Measurements from ENCODE around the gene TWNK. TPM values are rescaled to one million over a fixed set of nuclear protein-coding genes. Genes with fewer than 3 reads are reported as not detected.

TWNK gene
- total and polyA plus RNA-seq, 2 donors (not counting 3 experiments of a cell fraction or from before 2014, with no cell fraction given) = 5.6 to 10.9 TPM

- no peaks in the 10 kb centered on the region for H3K79me2 ChIP-seq (ENCODE audit: control insufficient read depth, insufficient read depth, low read length)
- no peak overlapping the region for H2AFZ ChIP-seq (ENCODE audit: low read depth, low read length)
- no peaks in the 10 kb centered on the region for H3K9me1 ChIP-seq (replicated peaks; ENCODE audit: control insufficient read depth, extremely low read depth, insufficient read depth, low read length)
- H3K27ac ChIP-seq (ENCODE audit: insufficient read depth, low read depth, low read length) = no peak overlapping the region
- no peak overlapping the region for H3K4me2 ChIP-seq (ENCODE audit: insufficient read depth, low read length)
- POLR2A ChIA-PET = no interaction called here
- no peaks in the 10 kb centered on the region for H3K4me1 ChIP-seq (ENCODE audit: control insufficient read depth, extremely low read depth, insufficient read depth, low read length)
- H3K36me3 ChIP-seq (ENCODE audit: control insufficient read depth in 2 of 2, extremely low read depth in 1 of 2, insufficient read depth in 2 of 2, low read length in 2 of 2) = peaks cover 13 to 16% of the 10 kb centered on the region in 2 experiments
- DNase-seq (ENCODE audit: low read depth, low spot score) = no peak
- BruUV-seq (replicated peaks) = no TSS peak
- no peaks in the 10 kb centered on the region for H3K9me3 ChIP-seq (replicated peaks; ENCODE audit: control insufficient read depth, insufficient read depth, low read length)
- H4K20me1 ChIP-seq (replicated peaks; ENCODE audit: control insufficient read depth, extremely low read depth, insufficient read depth, low read length) = no peaks in the 10 kb centered on the region
- TF ChIP-seq MYC (IDR thresholded peaks at IDR 0.05; ENCODE audit: low read depth, low read length) = no peak
- H3K9ac ChIP-seq (replicated peaks; ENCODE audit: extremely low read depth, insufficient read depth, low read length) = no peak overlapping the region
- no peak for FAIRE-seq
- no peak overlapping the region for H3K4me3 ChIP-seq (replicated peaks in 1 of 3; ENCODE audit: insufficient read depth in 1 of 3, low read depth in 1 of 3, low read length in 3 of 3)
- dilution Hi-C loops (cut with MboI; ENCODE audit: extremely low pct_ligation_motif_present, low sequenced_read_pairs) (no loop called here), intact Hi-C loops (cut with micrococcal nuclease) (no loop called here)
- no peaks in the 10 kb centered on the region for H3K27me3 ChIP-seq (ENCODE audit: control insufficient read depth in 2 of 2, insufficient read depth in 2 of 2, low read length in 2 of 2)
- CTCF ChIA-PET = interaction anchor here (1.3 kb wide), 1 partner anchor 75 kb away, joined by 3 read pairs; no protein-coding TSS in a partner anchor
Measured at GRCh38 chr10:100939763-100940344, 47.5 kb upstream of the TWNK start.

DNA sequence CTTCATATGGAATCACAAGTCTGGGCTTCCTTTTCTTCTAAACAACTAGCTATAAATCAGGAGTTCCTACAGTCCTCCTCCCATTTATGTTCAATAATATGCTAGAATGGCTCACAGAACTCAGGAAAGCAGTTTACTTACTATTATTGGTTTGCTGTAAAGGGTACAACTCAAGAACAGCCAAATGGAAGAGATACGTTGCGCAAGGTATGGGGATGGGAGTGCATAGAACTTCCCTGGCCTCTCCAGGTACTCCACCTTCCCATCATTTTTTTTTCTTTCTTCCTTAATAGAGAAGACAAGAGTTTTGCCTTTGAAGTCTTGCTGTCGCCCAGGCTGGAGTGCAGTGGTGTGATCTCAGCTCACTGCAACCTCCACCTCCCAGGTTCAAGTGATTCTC lies 45.1 kb upstream of the TWNK start:
- dilution Hi-C loops (cut with MboI; ENCODE audit: extremely low pct_ligation_motif_present, low sequenced_read_pairs) = no loop called here
- H3K4me3 ChIP-seq (replicated peaks in 1 of 3; ENCODE audit: insufficient read depth in 1 of 3, low read depth in 1 of 3, low read length in 3 of 3) = no peak overlapping the region
- POLR2A ChIA-PET = no interaction called here

More for the DNA sequence above, 45.1 kb upstream of the TWNK start:
- intact Hi-C loops (cut with micrococcal nuclease) = no loop called here
- H3K27me3 ChIP-seq (ENCODE audit: control insufficient read depth in 2 of 2, insufficient read depth in 2 of 2, low read length in 2 of 2) = no peaks in the 10 kb centered on the region
- H3K9ac ChIP-seq (replicated peaks; ENCODE audit: extremely low read depth, insufficient read depth, low read length) = no peak overlapping the region
- H3K27ac ChIP-seq (ENCODE audit: insufficient read depth, low read depth, low read length) = no peak overlapping the region
- no peaks in the 10 kb centered on the region for H3K9me3 ChIP-seq (replicated peaks; ENCODE audit: control insufficient read depth, insufficient read depth, low read length)
- H3K4me1 ChIP-seq (ENCODE audit: control insufficient read depth, extremely low read depth, insufficient read depth, low read length) = no peaks in the 10 kb centered on the region
- no peak overlapping the region for H2AFZ ChIP-seq (ENCODE audit: low read depth, low read length)
- no peak overlapping the region for H3K4me2 ChIP-seq (ENCODE audit: insufficient read depth, low read length)
- DNase-seq (ENCODE audit: low read depth, low spot score) (no peak), FAIRE-seq (no peak)
- H4K20me1 ChIP-seq (replicated peaks; ENCODE audit: control insufficient read depth, extremely low read depth, insufficient read depth, low read length) = no peaks in the 10 kb centered on the region
- no peaks in the 10 kb centered on the region for H3K9me1 ChIP-seq (replicated peaks; ENCODE audit: control insufficient read depth, extremely low read depth, insufficient read depth, low read length)
- BruUV-seq (replicated peaks) = no TSS peak
- peaks cover 19 to 23% of the 10 kb centered on the region in 2 experiments for H3K36me3 ChIP-seq (ENCODE audit: control insufficient read depth in 2 of 2, extremely low read depth in 1 of 2, insufficient read depth in 2 of 2, low read length in 2 of 2)
- no peaks in the 10 kb centered on the region for H3K79me2 ChIP-seq (ENCODE audit: control insufficient read depth, insufficient read depth, low read length)
- no peak for TF ChIP-seq POLR2A (IDR thresholded peaks at IDR 0.05; ENCODE audit: low read depth, low read length)
- no peak for TF ChIP-seq GATA2 (IDR thresholded peaks at IDR 0.05; ENCODE audit: insufficient read depth, insufficient read length, low read depth, low read length)
- TF ChIP-seq POLR2AphosphoS5 (IDR thresholded peaks at IDR 0.05; ENCODE audit: insufficient read depth, low read depth, low read length) = no peak
- no peak for TF ChIP-seq EZH2 (IDR thresholded peaks at IDR 0.05; ENCODE audit: borderline replicate concordance, low read depth, low read length, severe bottlenecking)
- no peak for TF ChIP-seq JUN (IDR thresholded peaks at IDR 0.05; ENCODE audit: borderline replicate concordance, insufficient read depth, insufficient read length, low read depth)
- no peak for TF ChIP-seq MYC (IDR thresholded peaks at IDR 0.05; ENCODE audit: low read depth, low read length)
- TF ChIP-seq MAX (IDR thresholded peaks at IDR 0.05; ENCODE audit: insufficient read depth, insufficient read length) = no peak
- no peak for TF ChIP-seq FOS (IDR thresholded peaks at IDR 0.05; ENCODE audit: borderline replicate concordance, insufficient read depth, low read length)
- TF ChIP-seq, protein P1, sequence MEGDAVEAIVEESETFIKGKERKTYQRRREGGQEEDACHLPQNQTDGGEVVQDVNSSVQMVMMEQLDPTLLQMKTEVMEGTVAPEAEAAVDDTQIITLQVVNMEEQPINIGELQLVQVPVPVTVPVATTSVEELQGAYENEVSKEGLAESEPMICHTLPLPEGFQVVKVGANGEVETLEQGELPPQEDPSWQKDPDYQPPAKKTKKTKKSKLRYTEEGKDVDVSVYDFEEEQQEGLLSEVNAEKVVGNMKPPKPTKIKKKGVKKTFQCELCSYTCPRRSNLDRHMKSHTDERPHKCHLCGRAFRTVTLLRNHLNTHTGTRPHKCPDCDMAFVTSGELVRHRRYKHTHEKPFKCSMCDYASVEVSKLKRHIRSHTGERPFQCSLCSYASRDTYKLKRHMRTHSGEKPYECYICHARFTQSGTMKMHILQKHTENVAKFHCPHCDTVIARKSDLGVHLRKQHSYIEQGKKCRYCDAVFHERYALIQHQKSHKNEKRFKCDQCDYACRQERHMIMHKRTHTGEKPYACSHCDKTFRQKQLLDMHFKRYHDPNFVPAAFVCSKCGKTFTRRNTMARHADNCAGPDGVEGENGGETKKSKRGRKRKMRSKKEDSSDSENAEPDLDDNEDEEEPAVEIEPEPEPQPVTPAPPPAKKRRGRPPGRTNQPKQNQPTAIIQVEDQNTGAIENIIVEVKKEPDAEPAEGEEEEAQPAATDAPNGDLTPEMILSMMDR (IDR thresholded peaks at IDR 0.05; ENCODE audit: extremely low read depth in 1 of 2, insufficient read depth in 1 of 2, low read depth in 1 of 2, low read length in 2 of 2) = no peak
- CTCF ChIA-PET = no interaction called here
